ENCODE results near the gene AGTRAP.

The AGTRAP gene

GRCh38 chr1:11780380-11781147 lies 44.6 kb downstream of the AGTRAP start:
- H4K20me1 ChIP-seq (ENCODE audit: insufficient read depth, low read length), result no peaks in the 10 kb centered on the region
- no peak overlapping the region for H2AFZ ChIP-seq (ENCODE audit: low read depth, low read length)
- no peak overlapping the region for H3K9ac ChIP-seq (ENCODE audit: low read depth, low read length)
- H3K27me3 ChIP-seq (ENCODE audit: insufficient read depth, low read length, poor library complexity), result no peaks in the 10 kb centered on the region
- ATAC-seq (ENCODE audit: insufficient read depth, low read depth) (no peak), DNase-seq (no peak)
- no peaks in the 10 kb centered on the region for H3K36me3 ChIP-seq (ENCODE audit: insufficient read depth, low read length)
- no peaks in the 10 kb centered on the region for H3K4me1 ChIP-seq (ENCODE audit: insufficient read depth, low read length)
- no peak for TF ChIP-seq CTCF (IDR thresholded peaks at IDR 0.05; ENCODE audit: borderline replicate concordance, extremely low read depth, low read length, poor library complexity, severe bottlenecking)
- no peak overlapping the region for H3K4me2 ChIP-seq (ENCODE audit: insufficient read depth, low read length)
- no peak overlapping the region for H3K4me3 ChIP-seq (ENCODE audit: low read depth in 1 of 2, low read length in 2 of 2)
- H3K79me2 ChIP-seq (ENCODE audit: insufficient read depth, low read length), result no peaks in the 10 kb centered on the region
- no peak overlapping the region for H3K27ac ChIP-seq (ENCODE audit: low read length)
- no peaks in the 10 kb centered on the region for H3K9me3 ChIP-seq (ENCODE audit: insufficient read depth, low read length, severe bottlenecking)

DNA sequence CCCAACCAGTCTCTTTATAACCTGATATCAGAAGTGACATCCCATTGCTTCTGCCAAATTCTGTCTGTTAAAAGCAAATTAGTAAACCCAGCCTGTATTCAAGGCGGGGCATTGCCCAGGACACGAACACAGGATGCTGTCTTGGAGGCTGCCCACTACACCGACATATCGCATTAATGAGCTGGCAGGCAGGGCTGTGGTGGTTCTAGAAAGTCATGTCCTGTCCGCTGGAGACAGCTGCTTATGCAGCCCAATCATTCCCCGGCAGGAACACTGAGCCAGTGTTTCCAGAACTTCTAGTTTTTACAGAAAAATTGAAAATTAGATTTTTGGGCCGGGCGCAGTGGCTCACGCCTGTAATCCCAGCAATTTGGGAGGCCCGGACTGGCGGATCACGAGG lies 45.4 kb downstream of the AGTRAP start:
- Histone ChIP-seq H4K20me1 (ENCODE audit: insufficient read depth, low read length) (no peaks in the 10 kb centered on the region), H3K4me3 (ENCODE audit: low read depth in 1 of 2, low read length in 2 of 2) (no peak overlapping the region), H3K36me3 (ENCODE audit: insufficient read depth, low read length) (no peaks in the 10 kb centered on the region), H3K79me2 (ENCODE audit: insufficient read depth, low read length) (no peaks in the 10 kb centered on the region), H2AFZ (ENCODE audit: low read depth, low read length) (no peak overlapping the region), H3K9me3 (ENCODE audit: insufficient read depth, low read length, severe bottlenecking) (no peaks in the 10 kb centered on the region), H3K27me3 (ENCODE audit: insufficient read depth, low read length, poor library complexity) (no peaks in the 10 kb centered on the region), H3K9ac (ENCODE audit: low read depth, low read length) (no peak overlapping the region), H3K4me1 (ENCODE audit: insufficient read depth, low read length) (no peaks in the 10 kb centered on the region), H3K4me2 (ENCODE audit: insufficient read depth, low read length) (no peak overlapping the region), H3K27ac (ENCODE audit: low read length) (no peak overlapping the region)
- TF ChIP-seq EZH2 (IDR thresholded peaks at IDR 0.05; ENCODE audit: borderline replicate concordance, low read depth, low read length, severe bottlenecking), result no peak
- TF ChIP-seq CTCF (IDR thresholded peaks at IDR 0.05; ENCODE audit: borderline replicate concordance, extremely low read depth, low read length, poor library complexity, severe bottlenecking), result no peak
- DNase-seq (no peak), ATAC-seq (ENCODE audit: insufficient read depth, low read depth) (no peak)

DNA sequence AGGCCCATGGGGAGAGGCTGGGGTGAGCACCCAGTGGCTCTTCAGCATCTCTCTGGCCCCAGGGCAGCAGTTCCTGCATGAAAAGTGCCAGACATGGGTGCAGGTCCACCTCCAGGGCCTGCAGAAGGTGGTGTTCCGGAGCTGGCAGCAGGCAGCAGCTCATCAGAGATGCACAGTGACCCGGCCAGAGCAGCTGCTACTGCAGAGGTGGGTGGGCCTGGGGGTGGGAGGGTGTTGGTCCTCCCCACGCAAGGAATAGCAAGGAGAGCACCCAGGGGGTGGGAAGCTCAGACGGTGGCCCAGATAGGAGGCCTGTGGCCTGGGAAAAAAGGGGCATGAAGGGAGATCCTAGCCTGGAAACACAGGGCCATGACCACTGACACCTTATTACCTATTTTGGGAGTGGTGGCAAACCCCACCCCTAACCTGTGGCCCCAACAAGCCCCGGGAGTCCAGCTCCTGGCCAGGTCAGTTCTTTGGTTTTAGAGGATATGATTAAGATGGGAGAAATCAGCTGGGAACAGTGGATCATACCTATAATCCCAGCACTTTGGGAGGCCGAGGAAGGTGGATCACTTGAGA lies 46.3 kb downstream of the AGTRAP start:
- no peak for ATAC-seq (ENCODE audit: insufficient read depth, low read depth)

More for the DNA sequence above, 46.3 kb downstream of the AGTRAP start:
- Histone ChIP-seq H3K4me2 (ENCODE audit: insufficient read depth, low read length) (no peak overlapping the region), H2AFZ (ENCODE audit: low read depth, low read length) (no peak overlapping the region), H3K27ac (ENCODE audit: low read length) (no peak overlapping the region), H3K4me3 (ENCODE audit: low read depth in 1 of 2, low read length in 2 of 2) (no peak overlapping the region), H3K9me3 (ENCODE audit: insufficient read depth, low read length, severe bottlenecking) (no peaks in the 10 kb centered on the region), H3K79me2 (ENCODE audit: insufficient read depth, low read length) (no peaks in the 10 kb centered on the region), H3K27me3 (ENCODE audit: insufficient read depth, low read length, poor library complexity) (no peaks in the 10 kb centered on the region), H3K4me1 (ENCODE audit: insufficient read depth, low read length) (no peaks in the 10 kb centered on the region), H4K20me1 (ENCODE audit: insufficient read depth, low read length) (no peaks in the 10 kb centered on the region), H3K9ac (ENCODE audit: low read depth, low read length) (no peak overlapping the region), H3K36me3 (ENCODE audit: insufficient read depth, low read length) (no peaks in the 10 kb centered on the region)
- TF ChIP-seq CTCF (IDR thresholded peaks at IDR 0.05; ENCODE audit: borderline replicate concordance, extremely low read depth, low read length, poor library complexity, severe bottlenecking) (no peak), EZH2 (IDR thresholded peaks at IDR 0.05; ENCODE audit: borderline replicate concordance, low read depth, low read length, severe bottlenecking) (no peak)
- DNase-seq, result no peak

Data from DND-41 (cell line).